Nephron progenitor cell (in vitro differentiated cells): ENCODE measurements around the gene EPHA8.

Source experiments
- DNase-seq: peaks from one replicate; pipeline ENCODE4 v3.0.0; 2021
- H3K27ac Mint-ChIP-seq: 2 replicates; pipeline ENCODE4 v1.8.0; 2021; ENCODE audit warnings: mild to moderate bottlenecking, moderate library complexity, mixed read lengths
- H3K27me3 Mint-ChIP-seq: 2 replicates; pipeline ENCODE4 v1.8.0; 2021; ENCODE audit warnings: mild to moderate bottlenecking, low read depth, mixed read lengths; ENCODE audit not compliant: poor library complexity
- H3K36me3 Mint-ChIP-seq: 2 replicates; pipeline ENCODE4 v1.8.0; 2021; ENCODE audit warnings: low read depth, mixed read lengths
- H3K4me1 Mint-ChIP-seq: 2 replicates; pipeline ENCODE4 v1.8.0; 2021; ENCODE audit warnings: mixed read lengths
- H3K4me3 Mint-ChIP-seq: 2 replicates; pipeline ENCODE4 v1.8.0; 2021; ENCODE audit warnings: mild to moderate bottlenecking, moderate library complexity, mixed read lengths
- H3K9me3 Mint-ChIP-seq: 2 replicates; pipeline ENCODE4 v1.8.0; 2021; ENCODE audit warnings: mild to moderate bottlenecking, moderate library complexity, mixed read lengths
- CTCF ChIP-seq: fragments of 200-600 bp; sonication (generic); IDR thresholded peaks from 2 replicates; pipeline ENCODE4 v1.5.0; 2021; ENCODE audit warnings: antibody characterized with exemption

Gene EPHA8

DNA sequence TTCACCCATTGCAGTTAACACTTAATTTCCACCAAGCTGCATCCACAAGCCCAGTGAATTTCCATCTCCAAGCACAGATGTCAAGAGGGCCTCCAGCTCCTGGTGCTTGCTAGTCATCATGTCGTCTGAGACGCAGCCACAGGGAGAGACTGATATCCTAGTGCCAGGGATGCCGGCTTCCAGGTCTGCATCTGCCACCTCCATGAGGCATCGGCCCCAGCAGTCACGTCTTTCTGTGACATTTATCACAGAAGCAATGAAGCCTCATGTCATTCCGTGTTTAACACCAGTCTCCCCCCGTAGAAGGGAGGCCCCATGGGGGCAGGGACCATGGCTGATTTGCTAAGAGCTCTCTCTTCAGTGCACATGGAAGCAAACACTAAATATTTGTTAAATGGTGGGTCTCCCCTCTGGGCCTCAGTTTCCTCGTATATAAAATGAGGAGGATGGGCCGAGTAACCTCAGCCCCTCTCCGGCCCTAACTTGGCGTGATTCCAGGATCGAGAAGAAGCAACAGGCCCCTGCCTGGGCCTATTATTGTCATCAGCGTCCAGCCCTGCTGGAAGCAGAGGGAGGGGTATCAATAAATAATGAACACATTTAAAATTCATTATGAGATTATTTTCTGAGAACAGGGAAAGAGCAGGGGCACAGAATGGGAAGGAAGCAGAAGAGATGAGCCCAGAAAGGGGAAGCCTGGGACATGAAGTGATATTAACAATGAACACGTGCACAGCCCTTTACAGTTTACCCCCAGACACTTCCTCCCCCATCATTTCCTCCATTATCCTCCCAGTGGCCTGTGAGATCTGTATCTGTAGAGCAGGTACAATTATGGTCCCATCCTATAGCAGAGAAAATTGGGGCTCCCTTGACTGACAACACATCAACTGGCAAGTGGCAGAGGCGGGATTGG is 88.9 kb downstream of the EPHA8 start:
- Mint-ChIP-seq H3K36me3 (no peaks in the 10 kb centered on the region), H3K27me3 (peaks cover 45% of the 10 kb centered on the region), H3K27ac (peak overlapping the region; percentile 52), H3K4me3 (no peak overlapping the region), H3K9me3 (no peaks in the 10 kb centered on the region), H3K4me1 (peaks cover 12% of the 10 kb centered on the region)
- no peak for DNase-seq
- no peak for TF ChIP-seq CTCF

DNA sequence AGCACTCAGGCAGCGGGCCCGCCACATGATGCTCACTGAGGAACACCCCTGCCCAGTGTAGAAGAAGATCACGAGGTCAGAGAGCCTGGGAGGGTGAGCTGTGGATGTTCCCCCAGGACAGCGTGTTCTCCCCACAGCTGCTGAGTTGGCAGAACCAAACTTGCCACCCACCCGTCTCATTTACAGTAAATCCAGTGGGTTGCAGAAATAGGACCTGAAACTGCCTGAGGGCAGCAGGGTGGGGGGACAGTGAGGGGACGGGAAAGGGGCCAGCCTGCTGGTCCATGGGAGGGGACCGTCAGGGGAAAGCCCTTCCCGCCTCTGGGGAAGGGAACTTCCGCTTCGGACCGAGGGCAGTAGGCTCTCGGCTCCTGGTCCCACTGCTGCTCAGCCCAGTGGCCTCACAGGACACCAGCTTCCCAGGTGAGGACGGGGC is 89.6 kb downstream of the EPHA8 start, which contains the start of gene C1QB:
Gene C1QB, plus strand, starts transcription at position 356 of the 436 bp plus-strand sequence. CDS start 6,227 bp downstream, outside the sequence.
- no peak for DNase-seq
- TF ChIP-seq CTCF, result no peak
- Mint-ChIP-seq H3K4me1 (peaks cover 12% of the 10 kb centered on the region), H3K36me3 (no peaks in the 10 kb centered on the region), H3K9me3 (no peaks in the 10 kb centered on the region), H3K27me3 (peaks cover 44% of the 10 kb centered on the region), H3K27ac (peak within 1 kb of the TSS; percentile 52), H3K4me3 (no peak within 1 kb of the TSS)
